Prostate gland (tissue), 2 donors: ENCODE results near the gene PFKFB3. TPM values are rescaled to one million over a fixed set of nuclear protein-coding genes. Genes with fewer than 3 reads are reported as not detected.
"Not testable (repeated sequence)": the region's sequence is repeated elsewhere in the genome, so short reads cannot be mapped to it uniquely, and the experiment has no call there.

ENCODE experiments used
- DNase-seq: peaks from one replicate; pipeline ENCODE4 v3.0.0-alpha.2; 2019; ENCODE audit warnings: low spot score
- H3K27ac ChIP-seq, 2 donors: fragments of 200-600 bp; sonication (generic); 2 replicates each; pipeline ENCODE4 v1.5.1; 2017 to 2019
- H3K27me3 ChIP-seq: fragments of 200-600 bp; sonication (generic); replicated peaks from 2 replicates; pipeline ENCODE4 v1.5.1; 2019; ENCODE audit not compliant: insufficient read depth
- H3K36me3 ChIP-seq, 2 donors: fragments of 200-600 bp; sonication (generic); 1 replicate in 1 of 2; 2 replicates in 1 of 2; pipeline versions ENCODE4 v1.5.1 to v1.8.1; 2017 to 2019
- H3K4me1 ChIP-seq: fragments of 200-600 bp; sonication (generic); replicated peaks from 2 replicates; pipeline ENCODE4 v1.5.1; 2019
- H3K4me3 ChIP-seq, 2 donors: fragments of 200-600 bp; sonication (generic); 2 replicates each; pipeline ENCODE4 v1.5.1; 2017 to 2019
- H3K9me3 ChIP-seq: fragments of 200-600 bp; sonication (generic); 2 replicates; pipeline ENCODE4 v1.5.1; 2017
- CTCF ChIP-seq, 4 experiments: fragments of 200-600 bp in 2 of 4; fragments of 450-650 bp in 2 of 4; sonication (generic) in 2 of 4; IDR thresholded peaks; 1 replicate in 3 of 4; 2 replicates in 1 of 4; pipeline ENCODE4 v1.5.1; 2016 to 2019; ENCODE audit warnings: antibody characterized with exemption in 4 of 4, mild to moderate bottlenecking in 2 of 4, moderate library complexity in 2 of 4
- POLR2A ChIP-seq: fragments of 450-650 bp; IDR thresholded peaks from one replicate; pipeline ENCODE4 v1.6.1; 2016; ENCODE audit warnings: antibody characterized with exemption, mild to moderate bottlenecking
- POLR2AphosphoS5 ChIP-seq: sonication (generic); formaldehyde crosslinking; IDR thresholded peaks from one replicate; pipeline ENCODE4 v1.6.1; 2017; ENCODE audit warnings: antibody characterized with exemption
- WGBS: methylation state at CpG from one replicate; pipeline ENCODE4 v1.1.5; 2018; 5-methylcytosine and 5-hydroxymethylcytosine counted together
- intact Hi-C: fragments of 100-400 bp; cut with DNase I; formaldehyde crosslinking; loops from one replicate; pipeline ENCODE4 v1.14.2; 2022
- total RNA-seq, 2 donors: library from RNA; depleted of rRNA; stranded (reverse); fragments of >200 nt; gene quantifications; one replicate each; pipeline ENCODE4 v1.1.0, GENCODE V29; 2016

PFKFB3 gene
- total RNA-seq, 2 donors from 2014 or later, result 24.3 to 52.7 TPM

- H3K4me3 ChIP-seq, result no peak overlapping the region
- no peaks in the 10 kb centered on the region for H3K27me3 ChIP-seq
- no peaks in the 10 kb centered on the region for H3K4me1 ChIP-seq
- H3K9me3 ChIP-seq, result no peaks in the 10 kb centered on the region
- TF ChIP-seq POLR2A (no peak), POLR2AphosphoS5 (no peak), CTCF (IDR thresholded peaks at IDR 0.05) (no peak)
- no peak for DNase-seq
- H3K27ac ChIP-seq, result no peak overlapping the region
- intact Hi-C loops, result no loop called here
- WGBS, result 85% methylated on average over 19 of the region's 19 CpGs
- no peaks in the 10 kb centered on the region for H3K36me3 ChIP-seq
These were observed 11.2 kb upstream of the PFKFB3 start for GRCh38 chr10:6191569-6191968.

- H3K27me3 ChIP-seq, intact Hi-C loops, H3K27ac ChIP-seq, H3K9me3 ChIP-seq, DNase-seq, H3K4me3 ChIP-seq, H3K4me1 ChIP-seq, H3K36me3 ChIP-seq: not testable (repeated sequence)
- WGBS, result 89% methylated on average over 5 of the region's 5 CpGs
These were observed 9.4 kb upstream of the PFKFB3 start for GRCh38 chr10:6193342-6193741.

- TF ChIP-seq POLR2A, result no peak
- no peak for TF ChIP-seq POLR2AphosphoS5
- no peak for TF ChIP-seq CTCF (IDR thresholded peaks at IDR 0.05)
- Histone ChIP-seq H3K27me3 (no peaks in the 10 kb centered on the region), H3K4me3 (no peak overlapping the region), H3K27ac (no peak overlapping the region), H3K36me3 (no peaks in the 10 kb centered on the region), H3K9me3 (no peaks in the 10 kb centered on the region), H3K4me1 (no peaks in the 10 kb centered on the region)
- intact Hi-C loops, result no loop called here
- WGBS, result 94% methylated on average over 6 of the region's 6 CpGs
- DNase-seq, result no peak
These were observed 8.4 kb upstream of the PFKFB3 start for GRCh38 chr10:6194311-6194710.

- Histone ChIP-seq H3K36me3 (no peaks in the 10 kb centered on the region), H3K27me3 (no peaks in the 10 kb centered on the region), H3K27ac (no peak overlapping the region), H3K4me3 (no peak overlapping the region), H3K4me1 (no peaks in the 10 kb centered on the region), H3K9me3 (no peaks in the 10 kb centered on the region)
- intact Hi-C loops, result no loop called here
- no peak for TF ChIP-seq POLR2A
- TF ChIP-seq CTCF (IDR thresholded peaks at IDR 0.05), result no peak
- no peak for TF ChIP-seq POLR2AphosphoS5
- no peak for DNase-seq
- 78% methylated on average over 6 of the region's 6 CpGs for WGBS
These were observed 7.4 kb upstream of the PFKFB3 start for GRCh38 chr10:6195376-6195775.

GRCh38 chr10:6195846-6196245, 6.9 kb upstream of the PFKFB3 start:
- Histone ChIP-seq H3K4me1 (peaks cover 1% of the 10 kb centered on the region), H3K27ac (no peak overlapping the region), H3K4me3 (no peak overlapping the region), H3K9me3 (no peaks in the 10 kb centered on the region), H3K36me3 (no peaks in the 10 kb centered on the region), H3K27me3 (no peaks in the 10 kb centered on the region)
- TF ChIP-seq CTCF (IDR thresholded peaks at IDR 0.05) (no peak), POLR2AphosphoS5 (no peak), POLR2A (no peak)
- intact Hi-C loops, result no loop called here
- 70% methylated on average over 9 of the region's 9 CpGs for WGBS
- DNase-seq, result no peak

- H3K36me3 ChIP-seq, H3K27me3 ChIP-seq, H3K9me3 ChIP-seq, H3K4me1 ChIP-seq, H3K27ac ChIP-seq, H3K4me3 ChIP-seq, DNase-seq, intact Hi-C loops: not testable (repeated sequence)
- 95% methylated on average over 6 of the region's 6 CpGs for WGBS
These were observed 6.2 kb upstream of the PFKFB3 start for GRCh38 chr10:6196524-6196923.
